Endometrial microvascular endothelial cells (primary cell): ENCODE results near the gene CC2D2B. TPM values are rescaled to one million over a fixed set of nuclear protein-coding genes. Genes with fewer than 3 reads are reported as not detected.
"Not testable (repeated sequence)": the region's sequence is repeated elsewhere in the genome, so short reads cannot be mapped to it uniquely, and the experiment has no call there.

Source experiments
- in situ Hi-C: cut with HindIII; loops from 2 replicates; pipeline ENCODE4 v1.10.0; 2017; ENCODE audit warnings: low sequenced_read_pairs, low pct_unique_long_range_greater_than_20kb; ENCODE audit errors: inconsistent ontology term
- total RNA-seq: library from RNA; depleted of rRNA; stranded (reverse); fragments of >200 nt; gene quantifications from one replicate; pipeline ENCODE4 v1.2.3, GENCODE V29; 2015; ENCODE audit errors: inconsistent ontology term

Gene CC2D2B
- total RNA-seq, 1 donor from 2014 or later: 2.0 TPM

DNA sequence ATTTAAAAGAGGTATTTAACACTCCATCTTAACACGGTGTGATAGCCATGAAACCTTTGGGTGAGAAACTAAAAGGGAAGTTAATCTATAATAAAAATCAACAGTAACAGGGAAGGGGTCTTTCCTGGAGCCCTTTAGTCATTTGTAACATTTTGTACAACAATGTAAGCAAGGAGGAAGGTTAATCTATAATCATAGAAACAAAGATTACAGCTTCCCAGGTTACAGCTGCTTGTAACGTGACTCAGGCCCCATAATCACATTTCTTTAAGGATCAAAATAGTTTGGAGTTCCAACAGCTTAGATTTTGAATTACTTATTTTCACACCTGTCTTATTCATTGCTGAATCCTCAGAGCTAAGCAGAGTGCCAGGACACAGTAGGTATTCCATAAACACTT is 17.9 kb upstream of the CC2D2B start:
- in situ Hi-C loops: no loop called here

DNA sequence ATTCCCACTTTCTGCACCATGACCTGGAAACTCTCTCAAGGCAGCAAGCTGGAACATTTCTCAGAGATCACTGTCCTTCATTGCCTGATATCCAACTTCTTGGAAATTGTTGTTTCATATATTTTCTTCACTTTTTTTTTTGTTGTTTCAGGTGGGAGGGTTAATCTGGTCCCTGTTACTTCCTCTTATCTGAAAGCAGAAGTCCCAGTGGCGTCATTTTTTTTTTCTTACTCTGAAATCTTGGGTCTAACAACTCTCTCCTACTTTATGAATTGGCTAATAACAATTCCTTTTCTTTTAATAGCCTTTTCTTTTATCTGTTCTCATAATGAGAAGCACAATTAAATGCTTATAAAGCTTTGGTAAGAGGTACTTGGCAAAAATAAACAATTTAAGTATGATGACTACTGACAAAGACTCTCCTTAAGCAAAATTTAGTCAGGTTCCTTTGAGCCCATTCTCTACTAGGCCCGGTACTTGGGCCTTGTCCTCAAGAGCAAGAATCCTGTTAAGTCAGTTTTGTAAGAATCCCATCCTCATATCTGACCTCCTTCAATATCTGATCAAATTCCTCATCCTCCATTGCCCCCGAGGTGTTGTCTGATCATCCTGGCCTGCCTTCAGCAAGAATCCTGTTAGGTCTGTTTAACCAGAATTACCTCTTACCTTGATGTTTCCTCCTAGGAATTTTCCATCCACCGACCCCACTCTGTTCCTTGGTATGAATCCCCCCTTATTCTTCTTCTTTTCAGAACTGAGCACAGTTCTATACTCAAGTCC is 11.5 kb upstream of the CC2D2B start:
- in situ Hi-C loops: no loop called here

DNA sequence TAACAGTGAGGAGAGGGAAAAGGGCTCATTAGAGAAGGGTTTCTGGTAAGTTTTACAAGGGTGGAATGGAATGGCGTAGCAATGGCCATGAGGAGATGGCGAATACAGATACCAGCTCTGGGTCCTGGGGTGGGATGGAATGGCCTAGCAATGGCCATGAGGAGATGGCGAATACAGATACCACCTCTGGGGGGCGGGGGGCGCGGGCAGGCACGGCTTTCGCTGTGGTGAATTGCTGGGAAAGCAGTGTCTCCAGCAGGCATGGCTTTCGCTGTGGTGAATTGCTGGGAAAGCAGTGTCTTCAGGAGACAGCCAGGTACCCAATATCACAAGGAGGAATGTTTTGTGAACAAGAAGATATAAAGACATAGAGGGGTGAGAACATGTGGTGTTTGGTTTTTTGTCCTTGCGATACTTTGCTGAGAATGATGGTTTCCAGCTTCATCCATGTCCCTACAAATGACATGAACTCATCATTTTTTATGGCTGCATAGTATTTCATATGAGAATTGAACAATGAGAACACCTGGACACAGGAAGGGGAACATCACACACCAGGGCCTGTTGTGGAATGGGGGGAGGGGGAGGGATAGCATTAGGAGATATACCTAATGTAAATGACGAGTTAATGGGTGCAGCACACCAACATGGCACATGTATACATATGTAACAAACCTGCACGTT is 1.7 kb upstream of the CC2D2B start:
- in situ Hi-C loops: not testable (repeated sequence)

DNA sequence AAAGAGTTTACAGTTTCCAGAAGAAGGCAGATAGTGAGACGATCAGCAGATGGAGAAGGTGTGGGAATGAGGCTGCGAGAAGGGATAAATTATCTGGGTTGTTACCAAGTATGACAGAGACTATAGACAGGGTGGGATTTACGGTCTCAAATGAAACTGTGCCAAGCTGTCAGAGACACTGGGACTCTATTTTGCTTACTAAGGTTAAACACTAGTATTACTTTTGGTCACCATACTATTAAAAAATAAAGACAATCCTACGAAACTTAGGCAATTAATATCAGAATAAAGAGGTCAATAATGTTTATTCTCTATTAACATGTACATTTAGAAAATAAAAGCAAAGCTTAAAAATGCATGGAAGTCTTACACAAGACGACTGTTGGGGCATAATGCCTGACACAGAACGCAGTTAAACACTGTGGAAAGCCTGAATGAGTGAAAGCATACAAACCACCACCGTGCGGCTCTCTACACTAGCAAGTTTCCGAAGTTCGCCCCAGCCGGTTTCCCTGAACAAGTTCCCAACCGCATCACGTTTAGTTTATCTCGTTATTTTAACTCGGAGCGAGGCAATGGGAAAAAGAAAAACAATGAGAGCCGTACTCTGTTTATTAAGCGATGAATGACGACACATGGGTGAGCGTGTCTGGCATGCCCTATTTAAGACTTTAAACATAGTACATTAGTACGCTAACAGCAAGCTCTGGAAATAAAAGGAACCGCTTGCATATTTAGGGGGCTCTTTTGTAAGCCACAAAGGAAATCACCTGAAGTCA is 909 bp upstream of the CC2D2B start:
- in situ Hi-C loops: no loop called here

DNA sequence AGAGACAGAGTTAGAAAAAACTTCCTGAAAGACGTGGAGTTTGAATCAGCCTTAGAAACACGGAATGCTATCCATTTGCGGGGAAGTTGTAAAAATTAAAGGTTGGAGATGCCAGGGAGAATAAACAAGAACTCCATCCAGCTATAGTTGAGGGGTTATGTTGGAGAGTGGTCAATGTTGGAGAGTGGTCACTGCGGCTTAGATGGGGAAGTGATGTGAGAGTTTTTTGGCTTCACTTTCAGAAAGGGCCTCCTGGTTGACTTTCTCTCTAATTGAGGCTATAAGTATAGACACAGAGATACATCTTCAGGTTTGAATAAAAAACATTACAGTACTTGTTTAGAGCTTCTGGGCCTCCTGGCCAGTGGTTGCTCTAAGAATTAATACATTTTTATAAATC is 675 bp downstream of the CC2D2B start:
- in situ Hi-C loops: no loop called here

DNA sequence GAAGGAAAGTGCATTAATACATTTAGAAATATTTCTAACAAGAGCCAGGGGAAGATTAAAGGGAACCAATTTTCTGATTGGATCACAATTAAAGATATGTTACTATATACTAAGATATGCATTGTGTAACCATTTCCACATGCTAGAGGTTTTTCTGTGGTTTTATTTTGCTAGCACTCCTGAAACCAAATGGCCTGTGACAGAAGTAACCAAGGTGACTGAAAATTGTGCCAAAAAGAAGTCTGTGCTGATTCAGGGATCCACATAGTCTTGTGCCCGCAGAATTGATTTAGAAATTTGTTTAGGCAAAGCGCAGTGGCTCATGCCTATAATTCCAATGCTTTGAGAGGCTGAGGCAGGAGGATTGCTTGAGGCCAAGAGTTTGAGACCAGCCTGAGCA is 1.8 kb downstream of the CC2D2B start:
- in situ Hi-C loops: no loop called here

DNA sequence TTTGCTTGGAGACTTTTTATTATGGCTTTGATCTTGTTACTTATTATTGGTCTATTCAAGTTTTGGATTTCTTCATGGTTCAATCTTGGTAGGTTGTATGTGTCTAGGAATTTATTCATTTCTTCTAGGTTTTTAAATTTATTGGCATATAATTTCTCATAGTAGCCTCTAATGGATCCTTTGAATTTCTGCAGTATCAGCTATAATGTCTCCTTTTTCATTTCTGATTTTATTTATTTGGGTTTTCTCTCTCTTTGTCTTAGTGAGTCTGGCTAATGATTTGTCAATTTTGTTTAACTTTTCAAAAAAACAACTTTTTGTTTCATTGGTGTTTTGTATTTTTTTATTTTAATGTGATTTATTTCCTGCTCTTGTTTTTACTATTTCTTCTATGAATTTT is 8.3 kb downstream of the CC2D2B start:
- in situ Hi-C loops: not testable (repeated sequence)

DNA sequence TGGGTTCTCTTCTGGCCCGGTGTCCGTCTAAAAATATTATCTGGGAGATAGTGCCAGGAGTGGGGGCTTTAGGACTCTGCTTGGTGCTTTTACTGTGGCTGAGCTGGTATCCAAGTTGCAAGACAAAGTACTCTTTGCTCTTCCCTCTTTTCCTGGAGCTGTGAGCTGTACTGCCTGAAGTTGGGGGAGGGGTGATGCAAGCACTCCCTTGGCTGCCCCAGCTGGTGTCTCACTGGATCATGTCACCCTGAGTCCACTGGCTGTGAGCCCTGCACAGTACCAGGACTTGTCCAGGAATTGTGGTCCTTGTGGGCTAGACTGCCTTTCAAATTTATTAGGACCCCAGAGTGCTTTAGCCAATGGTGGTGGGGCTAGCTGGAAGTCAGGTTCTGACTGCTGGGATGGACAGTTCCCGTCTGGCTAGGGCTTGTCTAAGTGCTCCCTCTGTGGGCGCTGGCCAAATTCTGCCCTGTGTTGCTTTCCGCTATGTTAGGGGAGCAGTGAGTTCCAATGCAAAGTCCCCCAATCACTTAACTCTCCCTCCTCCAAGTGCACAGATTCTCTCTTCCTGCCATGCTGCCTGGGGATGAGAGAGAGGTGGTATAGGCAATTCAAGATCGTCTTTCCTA is 13.1 kb downstream of the CC2D2B start:
- in situ Hi-C loops: no loop called here

DNA sequence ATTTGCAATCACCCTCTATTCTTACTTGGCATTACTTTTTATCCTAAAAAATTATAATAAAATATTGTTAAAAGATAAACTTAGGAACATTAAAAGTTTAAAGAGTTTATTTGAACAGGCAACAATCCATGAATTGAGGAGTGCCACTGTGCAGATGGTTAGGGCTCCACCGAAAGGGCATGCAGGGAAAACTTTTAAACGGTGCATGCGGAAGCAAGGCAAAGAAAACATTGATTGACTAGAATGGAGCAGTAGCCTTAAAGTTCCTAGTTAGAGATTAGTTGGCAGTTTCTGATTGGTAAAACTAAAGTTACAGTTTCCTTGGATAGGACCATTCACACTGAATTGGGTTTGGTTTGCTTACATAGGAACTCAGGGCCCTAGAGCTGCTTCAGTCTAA is 17.3 kb downstream of the CC2D2B start:
- in situ Hi-C loops: no loop called here

DNA sequence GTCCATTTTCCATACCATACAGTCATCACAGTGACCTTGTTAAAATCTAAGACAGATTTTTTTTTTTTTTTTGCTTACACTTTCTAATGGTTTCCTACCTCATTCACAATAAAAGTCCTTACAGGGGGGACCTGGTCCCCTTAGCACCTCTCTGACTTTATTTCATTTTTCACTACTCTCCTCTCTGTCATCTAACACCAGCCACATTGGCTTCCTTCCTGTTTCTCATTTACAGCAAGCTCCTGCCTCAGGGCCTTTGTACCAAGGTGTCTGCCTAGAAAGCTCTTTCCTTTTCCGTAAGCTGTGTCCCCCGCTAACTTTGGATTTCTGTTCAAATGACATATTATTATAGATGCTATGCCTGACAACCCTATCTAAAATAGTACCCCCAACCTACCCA is 27.7 kb downstream of the CC2D2B start:
- in situ Hi-C loops: no loop called here

DNA sequence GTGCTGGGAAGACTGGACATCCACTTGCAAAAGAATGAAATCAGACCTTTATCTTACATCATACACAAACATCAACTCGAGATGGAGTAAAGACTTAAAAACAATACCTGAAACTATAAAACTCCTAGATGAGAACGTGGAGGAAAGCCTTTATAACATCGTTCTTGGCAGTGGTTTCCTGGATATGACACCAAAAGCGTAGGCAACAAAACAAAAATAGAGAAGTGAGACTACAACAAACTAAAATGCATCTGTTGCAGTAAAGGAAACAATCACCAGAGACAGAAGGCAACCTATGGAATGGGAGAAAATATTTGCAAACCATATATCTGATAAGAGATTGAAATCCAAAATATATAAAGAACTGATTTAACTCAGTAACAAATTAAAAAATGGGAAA is 33.3 kb downstream of the CC2D2B start:
- in situ Hi-C loops: no loop called here

DNA sequence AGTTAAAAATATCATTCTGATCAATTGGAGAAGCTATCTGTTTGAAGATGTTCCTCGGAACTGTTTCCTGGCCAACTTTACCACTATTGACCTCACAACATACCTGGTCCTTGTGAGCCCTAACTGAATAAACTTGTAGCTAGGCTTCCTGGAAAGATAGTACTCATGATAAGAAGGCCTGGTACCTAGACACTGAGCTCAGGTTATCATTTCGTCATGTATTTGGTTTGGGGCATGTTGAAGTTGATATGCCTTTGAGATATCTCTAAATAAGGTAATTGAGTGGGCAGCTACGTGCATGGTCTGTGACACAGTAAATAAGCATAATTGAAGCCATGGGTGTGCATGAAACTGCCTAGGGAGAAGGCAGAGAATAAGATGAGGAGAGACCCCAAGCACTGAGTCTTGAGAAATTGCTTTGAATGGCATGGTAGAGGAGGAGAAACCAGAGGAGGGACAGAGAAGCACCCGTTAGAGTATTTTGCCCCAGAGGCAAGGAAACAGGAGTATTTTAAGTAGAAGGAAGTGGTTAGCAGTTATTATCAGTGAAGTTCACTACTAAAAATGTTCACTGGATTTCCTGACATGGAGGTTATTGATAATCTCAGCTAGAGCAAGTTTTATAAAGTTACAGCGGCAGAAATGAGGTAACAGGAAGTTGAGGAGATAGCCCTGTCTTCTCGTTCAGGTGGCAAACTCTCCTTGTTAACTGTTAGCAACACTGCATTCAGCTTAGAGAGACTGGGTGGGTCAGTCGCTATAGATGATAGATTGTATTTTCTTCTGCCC is 55.6 kb downstream of the CC2D2B start:
- in situ Hi-C loops: no loop called here

DNA sequence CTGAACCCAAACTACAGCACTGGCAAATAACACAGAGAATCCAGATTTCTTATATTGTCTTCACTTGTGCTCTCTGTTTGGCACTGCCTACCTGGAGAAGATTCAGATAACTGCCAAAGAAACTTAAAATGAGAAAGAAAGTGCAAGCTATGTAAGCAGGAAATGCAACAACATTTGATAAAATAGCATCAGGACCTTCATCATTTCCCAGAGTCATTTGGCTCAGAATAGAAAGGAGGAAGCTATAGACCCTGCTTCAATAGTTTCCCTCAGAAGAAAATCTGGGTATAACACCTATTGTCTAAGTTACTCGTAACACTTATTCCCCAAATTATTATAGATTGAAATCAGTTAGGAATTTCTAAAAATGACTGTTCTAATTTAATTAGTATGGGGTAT is 56.2 kb downstream of the CC2D2B start:
- in situ Hi-C loops: no loop called here

DNA sequence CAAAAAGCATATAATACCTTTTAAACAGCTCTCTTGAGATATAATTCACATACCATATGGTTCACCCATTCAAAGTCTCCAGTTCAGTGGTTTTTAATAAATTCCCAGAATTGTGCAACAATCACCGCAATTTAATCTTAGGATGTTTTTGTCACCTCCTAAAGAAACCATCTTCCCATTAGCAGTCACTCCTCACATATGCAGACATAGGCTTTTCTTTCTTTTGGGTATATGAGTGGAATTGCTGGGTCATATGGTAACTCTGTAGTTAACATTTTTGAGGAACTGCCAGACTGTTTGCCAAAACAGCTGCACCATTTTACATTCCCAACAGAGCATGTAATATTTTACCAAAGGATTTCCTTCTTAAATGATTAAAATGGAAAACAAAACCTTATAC is 57.0 kb downstream of the CC2D2B start:
- in situ Hi-C loops: no loop called here

DNA sequence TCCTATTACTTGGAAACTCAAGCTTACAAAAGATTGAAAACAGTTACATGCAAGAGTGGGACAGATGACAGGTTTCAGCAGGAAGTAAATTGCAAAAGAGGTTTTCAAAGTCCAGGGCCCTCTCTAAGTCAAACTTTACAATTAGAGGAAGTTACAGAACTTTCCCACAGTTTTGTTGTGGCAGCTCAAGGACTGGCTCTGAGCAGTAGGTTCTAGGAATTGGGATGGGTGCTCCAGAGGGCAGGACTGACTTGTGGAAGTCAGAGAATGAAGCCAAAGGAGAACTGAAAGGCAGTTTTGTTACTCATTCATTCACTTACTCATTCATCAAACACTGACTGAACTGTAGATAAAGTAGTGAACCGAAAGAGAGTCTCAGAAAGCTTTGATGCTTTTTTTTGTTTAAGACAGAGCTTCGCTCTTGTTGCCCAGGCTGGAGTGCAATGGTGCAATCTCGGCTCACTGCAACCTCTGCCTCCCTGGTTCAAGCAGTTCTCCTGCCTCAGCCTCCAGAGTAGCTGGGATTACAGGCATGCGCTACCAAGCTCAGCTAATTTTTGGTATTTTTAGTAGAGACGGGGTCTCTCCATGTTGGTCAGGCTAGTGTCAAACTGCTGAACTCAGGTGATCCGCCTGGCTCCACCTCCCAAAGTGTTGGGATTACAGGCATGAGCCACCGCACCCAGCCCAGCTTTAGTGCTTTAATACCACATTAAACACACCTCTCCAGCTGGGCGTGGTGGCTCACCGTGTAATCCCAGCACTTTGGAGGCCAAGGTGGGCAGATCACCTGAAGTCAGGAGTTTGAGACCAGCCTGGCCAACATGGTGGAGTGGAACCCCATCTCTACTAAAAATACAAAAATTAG is 68.8 kb downstream of the CC2D2B start:
- in situ Hi-C loops: no loop called here

DNA sequence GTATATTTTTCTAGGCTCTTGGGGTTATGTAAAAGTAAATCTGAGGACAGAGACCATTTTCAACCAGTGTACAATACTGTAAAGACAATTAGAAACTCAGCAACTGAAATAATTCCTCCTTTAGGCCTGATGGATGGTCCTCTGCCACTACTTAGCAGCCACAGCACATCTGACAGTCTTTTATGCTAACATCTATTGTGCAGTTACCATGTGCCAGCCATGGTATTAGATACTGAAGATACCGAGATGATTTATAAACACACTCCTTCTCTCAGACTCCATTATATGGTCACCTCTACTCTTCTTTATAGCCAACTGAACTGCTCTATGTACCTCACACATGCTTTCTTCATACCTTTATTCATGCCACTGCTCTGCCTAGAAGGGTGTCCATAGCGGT is 74.4 kb downstream of the CC2D2B start:
- in situ Hi-C loops: no loop called here

DNA sequence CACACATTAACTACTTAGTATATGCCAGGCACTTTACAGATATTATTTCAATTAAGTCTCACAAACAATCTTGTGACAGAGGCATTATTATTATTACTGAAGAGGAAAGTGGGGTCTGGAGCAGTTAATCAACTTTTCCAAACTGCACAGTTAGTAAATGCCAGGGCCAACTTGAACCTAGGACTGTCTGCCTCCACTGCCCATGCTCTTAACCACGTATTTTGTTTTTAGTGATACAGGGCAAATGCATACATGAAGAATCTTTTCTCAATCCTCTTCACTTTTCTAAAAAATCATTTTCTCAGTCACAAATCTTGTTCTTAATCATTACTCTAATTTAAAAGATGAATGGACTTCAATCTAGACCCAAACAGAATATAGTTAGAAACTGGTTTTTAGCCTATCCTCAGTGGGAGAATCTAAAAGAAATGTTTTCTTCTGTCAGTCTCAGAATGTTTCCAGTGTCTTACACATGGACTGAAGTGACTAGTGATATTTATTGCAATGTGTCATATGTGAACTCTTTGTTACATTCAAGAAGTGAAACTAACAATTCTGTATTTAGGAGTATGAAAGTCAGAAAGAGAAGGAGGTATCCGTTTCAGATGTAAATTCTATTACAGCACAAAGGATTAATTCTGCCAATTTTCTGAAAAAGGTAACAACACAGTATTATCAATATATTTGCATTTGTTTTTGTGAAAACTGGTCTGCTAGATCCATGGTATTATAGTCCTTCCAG is 80.1 kb downstream of the CC2D2B start:
- in situ Hi-C loops: no loop called here
